ENCODE results near the gene USP49.
"Not testable (repeated sequence)": the region's sequence is repeated elsewhere in the genome, so short reads cannot be mapped to it uniquely, and the experiment has no call there.

DNA sequence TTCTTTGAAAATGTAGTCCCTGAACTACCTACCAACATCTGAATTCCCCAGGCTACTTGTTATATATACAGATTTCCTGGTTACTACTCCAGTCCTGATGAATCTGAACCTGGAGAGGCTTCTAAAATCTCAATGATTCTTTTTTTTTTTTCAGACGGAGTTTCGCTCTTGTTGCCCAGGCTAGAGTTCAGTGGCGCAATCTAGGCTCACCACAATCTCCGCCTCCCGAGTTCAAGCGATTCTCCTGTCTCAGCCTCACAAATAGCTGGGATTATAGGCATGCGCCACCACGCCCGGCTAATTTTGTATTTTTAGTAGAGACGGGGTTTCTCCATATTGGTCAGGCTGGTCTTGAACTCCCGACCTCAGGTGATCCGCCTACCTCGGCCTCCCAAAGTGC is 83.2 kb downstream of the USP49 start:
- TF ChIP-seq, protein P1, sequence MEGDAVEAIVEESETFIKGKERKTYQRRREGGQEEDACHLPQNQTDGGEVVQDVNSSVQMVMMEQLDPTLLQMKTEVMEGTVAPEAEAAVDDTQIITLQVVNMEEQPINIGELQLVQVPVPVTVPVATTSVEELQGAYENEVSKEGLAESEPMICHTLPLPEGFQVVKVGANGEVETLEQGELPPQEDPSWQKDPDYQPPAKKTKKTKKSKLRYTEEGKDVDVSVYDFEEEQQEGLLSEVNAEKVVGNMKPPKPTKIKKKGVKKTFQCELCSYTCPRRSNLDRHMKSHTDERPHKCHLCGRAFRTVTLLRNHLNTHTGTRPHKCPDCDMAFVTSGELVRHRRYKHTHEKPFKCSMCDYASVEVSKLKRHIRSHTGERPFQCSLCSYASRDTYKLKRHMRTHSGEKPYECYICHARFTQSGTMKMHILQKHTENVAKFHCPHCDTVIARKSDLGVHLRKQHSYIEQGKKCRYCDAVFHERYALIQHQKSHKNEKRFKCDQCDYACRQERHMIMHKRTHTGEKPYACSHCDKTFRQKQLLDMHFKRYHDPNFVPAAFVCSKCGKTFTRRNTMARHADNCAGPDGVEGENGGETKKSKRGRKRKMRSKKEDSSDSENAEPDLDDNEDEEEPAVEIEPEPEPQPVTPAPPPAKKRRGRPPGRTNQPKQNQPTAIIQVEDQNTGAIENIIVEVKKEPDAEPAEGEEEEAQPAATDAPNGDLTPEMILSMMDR (IDR thresholded peaks at IDR 0.05) = not testable (repeated sequence)
- TF ChIP-seq ZFX (IDR thresholded peaks at IDR 0.05; ENCODE audit: borderline replicate concordance) = not testable (repeated sequence)

Data from 22Rv1 (cell line).